HUES64 (cell line): ENCODE measurements around the gene CD2. TPM values are rescaled to one million over a fixed set of nuclear protein-coding genes. Genes with fewer than 3 reads are reported as not detected.
A peak's percentile ranks its signal among the peaks of the same experiment; 100 is the strongest.

Experiments
- H3K27ac ChIP-seq: 2 replicates; pipeline ENCODE4 v1.7.0; 2013; ENCODE audit warnings: low read depth, low read length, inconsistent platforms
- H3K27me3 ChIP-seq: 2 replicates; pipeline ENCODE4 v1.6.1; 2013; ENCODE audit warnings: mild to moderate bottlenecking, low read length; ENCODE audit not compliant: insufficient read depth
- H3K36me3 ChIP-seq: 2 replicates; pipeline ENCODE4 v1.6.1; 2013; ENCODE audit warnings: mild to moderate bottlenecking, low read length; ENCODE audit not compliant: insufficient read depth
- H3K4me1 ChIP-seq: 2 replicates; pipeline ENCODE4 v1.6.1; 2013; ENCODE audit warnings: mild to moderate bottlenecking, low read length, moderate library complexity; ENCODE audit not compliant: insufficient read depth
- H3K4me3 ChIP-seq: 2 replicates; pipeline ENCODE4 v1.5.1; 2013; ENCODE audit warnings: mild to moderate bottlenecking, low read length, moderate library complexity
- H3K9ac ChIP-seq: 2 replicates; pipeline ENCODE4 v1.6.1; 2013; ENCODE audit warnings: mild to moderate bottlenecking, low read depth, low read length
- H3K9me3 ChIP-seq: 2 replicates; pipeline ENCODE4 v1.6.1; 2013; ENCODE audit warnings: low read depth, low read length; ENCODE audit not compliant: insufficient read depth
- WGBS: fragments of 150-250, 120-280 bp; methylation state at CpG from one replicate; pipeline ENCODE4 v1.1.7; 2013; ENCODE audit warnings: missing lambda C conversion rate; 5-methylcytosine and 5-hydroxymethylcytosine counted together
- polyA plus RNA-seq, 2 experiments: library from polyadenylated mRNA; stranded (reverse); fragments of 50-300 nt; gene quantifications; one replicate each; pipeline ENCODE4 v1.2.3, GENCODE V29; 2013

CD2 gene, protein sequence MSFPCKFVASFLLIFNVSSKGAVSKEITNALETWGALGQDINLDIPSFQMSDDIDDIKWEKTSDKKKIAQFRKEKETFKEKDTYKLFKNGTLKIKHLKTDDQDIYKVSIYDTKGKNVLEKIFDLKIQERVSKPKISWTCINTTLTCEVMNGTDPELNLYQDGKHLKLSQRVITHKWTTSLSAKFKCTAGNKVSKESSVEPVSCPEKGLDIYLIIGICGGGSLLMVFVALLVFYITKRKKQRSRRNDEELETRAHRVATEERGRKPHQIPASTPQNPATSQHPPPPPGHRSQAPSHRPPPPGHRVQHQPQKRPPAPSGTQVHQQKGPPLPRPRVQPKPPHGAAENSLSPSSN
- polyA plus RNA-seq (2013, experiment 1 of 2): not detected
- polyA plus RNA-seq (2013, experiment 2 of 2): not detected

GRCh38 chr1:116754198-116754977, at the start of gene CD2:
Gene CD2 (plus strand): TSS chr1:116754430. CDS start chr1:116754493, 63 bp downstream.
- H3K9ac ChIP-seq: no peak within 1 kb of the TSS
- 0 out of 2 replicates have a peak, but pooled peaks cover 3% of the 10 kb centered on the region for H3K9me3 ChIP-seq
- no peaks in the 10 kb centered on the region for H3K27me3 ChIP-seq

DNA sequence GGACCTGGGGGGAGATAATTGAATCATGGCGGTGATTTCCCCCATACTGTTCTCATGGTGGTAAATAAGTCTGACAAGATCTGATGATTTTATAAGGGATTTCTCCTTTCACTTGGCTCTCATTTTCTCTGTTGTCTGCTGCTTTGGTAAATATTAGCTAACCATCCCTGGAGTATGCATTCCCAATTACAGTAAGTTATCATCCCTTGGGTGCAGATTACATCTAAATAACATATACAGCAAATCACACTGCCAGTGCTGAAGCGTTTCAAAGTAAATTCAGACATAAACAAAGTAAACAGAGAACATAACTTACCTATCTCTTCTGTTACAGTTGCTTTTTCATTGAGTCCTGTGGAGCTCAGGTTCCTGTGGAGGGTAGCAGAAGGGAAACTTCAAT, 48.1 kb upstream of the CD2 start:
- H3K27me3 ChIP-seq: no peaks in the 10 kb centered on the region
- WGBS: 88% methylated on average over 2 of the region's 2 CpGs

More at GRCh38 chr1:116754198-116754977, at the start of gene CD2:
- H3K4me1 ChIP-seq: no peaks in the 10 kb centered on the region
- no peaks in the 10 kb centered on the region for H3K36me3 ChIP-seq
- 91% methylated on average over 7 of the region's 7 CpGs for WGBS
- no peak within 1 kb of the TSS for H3K27ac ChIP-seq
- H3K4me3 ChIP-seq: no peak within 1 kb of the TSS

GRCh38 chr1:116706841-116707240, 47.4 kb upstream of the CD2 start:
- Histone ChIP-seq H3K9ac (no peak overlapping the region), H3K9me3 (peaks cover 10% of the 10 kb centered on the region), H3K4me3 (no peak overlapping the region), H3K4me1 (peaks cover 8% of the 10 kb centered on the region), H3K36me3 (no peaks in the 10 kb centered on the region), H3K27me3 (no peaks in the 10 kb centered on the region), H3K27ac (no peak overlapping the region)

More for the DNA sequence above, 48.1 kb upstream of the CD2 start:
- no peak overlapping the region for H3K27ac ChIP-seq
- H3K9me3 ChIP-seq: peaks cover 10% of the 10 kb centered on the region
- no peak overlapping the region for H3K4me3 ChIP-seq
- no peak overlapping the region for H3K9ac ChIP-seq
- H3K36me3 ChIP-seq: no peaks in the 10 kb centered on the region
- peaks cover under 1% of the 10 kb centered on the region; the same call in 1 of the 2 replicates for H3K4me1 ChIP-seq

DNA sequence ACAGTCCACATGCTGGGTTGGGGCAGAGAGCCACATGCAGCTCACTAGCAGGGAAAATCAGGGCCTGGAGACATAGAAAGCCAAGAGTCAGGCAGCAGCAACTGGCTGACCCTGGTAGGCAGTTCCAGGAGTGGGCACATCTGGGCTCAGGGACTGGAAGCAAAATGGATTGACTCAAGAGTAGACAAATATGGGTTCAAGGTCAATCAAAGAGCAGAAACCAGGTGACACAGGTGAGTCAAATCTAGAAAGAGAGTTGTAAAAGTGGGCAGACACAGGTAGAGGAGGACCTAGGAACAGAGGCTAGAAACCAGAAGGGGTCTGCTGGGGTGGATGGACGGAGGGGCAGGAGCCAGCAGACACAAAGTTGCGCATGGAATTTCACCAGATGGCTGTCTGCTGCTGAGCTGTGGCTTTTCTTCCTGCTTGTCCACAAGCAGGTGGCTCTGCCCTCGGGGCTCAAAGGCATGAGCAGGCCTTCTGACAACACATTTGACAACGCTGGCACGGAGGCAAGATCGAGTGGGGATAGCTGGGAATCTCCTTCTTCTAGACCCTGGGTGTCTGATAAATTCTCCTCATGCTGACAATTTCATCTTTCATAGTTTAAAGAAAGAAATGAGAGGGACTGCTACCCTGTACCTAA, 45.9 kb upstream of the CD2 start:
- Histone ChIP-seq H3K27ac (no peak overlapping the region), H3K27me3 (no peaks in the 10 kb centered on the region), H3K36me3 (no peaks in the 10 kb centered on the region), H3K9ac (no peak overlapping the region), H3K4me1 (peaks cover 23% of the 10 kb centered on the region), H3K4me3 (no peak overlapping the region), H3K9me3 (peaks cover 10% of the 10 kb centered on the region)
- 85% methylated on average over 6 of the region's 6 CpGs for WGBS

- WGBS: 93% methylated on average over 6 of the region's 7 CpGs
- Histone ChIP-seq H3K9me3 (peaks cover 10% of the 10 kb centered on the region), H3K27me3 (no peaks in the 10 kb centered on the region), H3K27ac (no peak overlapping the region), H3K36me3 (no peaks in the 10 kb centered on the region), H3K4me3 (no peak overlapping the region), H3K4me1 (peaks cover 24% of the 10 kb centered on the region), H3K9ac (no peak overlapping the region)
These were observed 44.5 kb upstream of the CD2 start for GRCh38 chr1:116709666-116710167.

GRCh38 chr1:116710420-116711262, 43.6 kb upstream of the CD2 start:
- Histone ChIP-seq H3K9ac (no peak overlapping the region), H3K4me1 (peaks cover 24% of the 10 kb centered on the region), H3K27me3 (no peaks in the 10 kb centered on the region), H3K9me3 (peaks cover 10% of the 10 kb centered on the region), H3K4me3 (no peak overlapping the region), H3K27ac (no peak overlapping the region), H3K36me3 (no peaks in the 10 kb centered on the region)
- 84% methylated on average over 2 of the region's 2 CpGs for WGBS

GRCh38 chr1:116711263-116711840, 42.9 kb upstream of the CD2 start:
- Histone ChIP-seq H3K9ac (no peak overlapping the region), H3K4me3 (no peak overlapping the region), H3K4me1 (peaks cover 24% of the 10 kb centered on the region), H3K36me3 (no peaks in the 10 kb centered on the region), H3K27me3 (no peaks in the 10 kb centered on the region), H3K9me3 (peaks cover 5% of the 10 kb centered on the region; the same call in 1 of the 2 replicates), H3K27ac (no peak overlapping the region)
- WGBS: 92% methylated on average over 2 of the region's 2 CpGs

DNA sequence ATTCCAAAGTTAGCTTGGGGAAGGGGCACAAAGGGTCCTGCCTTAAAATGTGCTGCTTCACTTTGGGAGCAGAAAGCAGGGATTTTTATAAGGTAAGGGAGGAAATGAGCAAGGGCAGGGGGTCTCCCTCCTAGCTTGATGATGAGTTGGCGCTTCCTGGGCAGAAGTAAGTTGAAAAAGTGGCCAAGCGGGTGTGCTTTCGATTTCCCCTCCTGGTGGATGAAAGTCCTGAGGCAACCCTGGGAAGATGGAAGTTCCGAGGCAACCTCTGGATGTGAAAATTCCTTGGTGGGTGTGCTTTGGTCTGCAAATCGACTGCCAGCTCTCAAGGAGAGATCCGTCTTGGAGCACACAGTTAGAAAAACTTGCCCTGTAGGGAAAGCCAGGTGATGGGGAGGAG, 41.7 kb upstream of the CD2 start:
- Histone ChIP-seq H3K27me3 (no peaks in the 10 kb centered on the region), H3K4me3 (no peak overlapping the region), H3K36me3 (no peaks in the 10 kb centered on the region), H3K27ac (peak overlapping the region; percentile 62), H3K9ac (no peak overlapping the region; the same call in 1 of the 2 replicates), H3K4me1 (peaks cover 24% of the 10 kb centered on the region), H3K9me3 (no peaks in the 10 kb centered on the region)
- WGBS: 19% methylated on average over 6 of the region's 6 CpGs

- 92% methylated on average over 3 of the region's 3 CpGs for WGBS
These were observed 40.8 kb upstream of the CD2 start for GRCh38 chr1:116713474-116713873.

GRCh38 chr1:116716391-116716790, 37.8 kb upstream of the CD2 start:
- H3K9ac ChIP-seq: no peak overlapping the region
- no peaks in the 10 kb centered on the region for H3K36me3 ChIP-seq
- no peaks in the 10 kb centered on the region for H3K27me3 ChIP-seq
- WGBS: 94% methylated on average over 3 of the region's 3 CpGs
- H3K4me1 ChIP-seq: peaks cover 21% of the 10 kb centered on the region
- H3K27ac ChIP-seq: no peak overlapping the region
- no peaks in the 10 kb centered on the region for H3K9me3 ChIP-seq
- H3K4me3 ChIP-seq: no peak overlapping the region

More at GRCh38 chr1:116713474-116713873, 40.8 kb upstream of the CD2 start:
- Histone ChIP-seq H3K9me3 (no peaks in the 10 kb centered on the region), H3K27ac (no peak overlapping the region; the same call in 1 of the 2 replicates), H3K27me3 (no peaks in the 10 kb centered on the region), H3K9ac (peak overlapping the region; percentile 15; the same call in 1 of the 2 replicates), H3K4me3 (no peak overlapping the region), H3K4me1 (peaks cover 24% of the 10 kb centered on the region), H3K36me3 (no peaks in the 10 kb centered on the region)
